IMR-90 (cell line): ENCODE data around the gene NDUFB10. TPM values are rescaled to one million over a fixed set of nuclear protein-coding genes. Genes with fewer than 3 reads are reported as not detected.

ENCODE experiments used
- ATAC-seq: fragments of 200-7000 bp; cut with Tn5 transposase; 2 replicates; pipeline ENCODE4 v1.9.1; 2020; ENCODE audit warnings: low read depth, mild to moderate bottlenecking, moderate library complexity
- BruUV-seq: library from RNA; stranded (reverse); fragments of 400-500 nt; replicated peaks from 2 replicates; lab custom pipeline; 2021; lab: Mats Ljungman, UMichigan
- CTCF ChIA-PET: fragments of 300-600 bp; formaldehyde crosslinking; extraction: SDS; loops from one replicate; lab custom pipeline; 2021; ENCODE audit warnings: antibody characterized with exemption; lab: Yijun Ruan, JAX
- POLR2A ChIA-PET: fragments of 300-600 bp; sonication (Branson Sonifier 250); formaldehyde crosslinking; loops from one replicate; lab custom pipeline; 2022; ENCODE audit warnings: antibody characterized with exemption; ENCODE audit not compliant: unreplicated experiment; lab: Charles Lee
- DNase-seq: peaks from one replicate; pipeline ENCODE4 v3.0.0; 2013
- H2AFZ ChIP-seq: replicated peaks from 2 replicates; pipeline ENCODE3; 2013; ENCODE audit warnings: low read length, mild to moderate bottlenecking; ENCODE audit not compliant: poor library complexity
- H2AK5ac ChIP-seq: 2 replicates; pipeline ENCODE4 v1.6.1; 2013; ENCODE audit warnings: low read depth, low read length, inconsistent platforms
- H2AK9ac ChIP-seq: replicated peaks from 2 replicates; pipeline ENCODE3; 2013; ENCODE audit warnings: mild to moderate bottlenecking, low read depth, low read length, moderate library complexity; ENCODE audit not compliant: poor library complexity
- H2BK120ac ChIP-seq: 2 replicates; pipeline ENCODE4 v1.6.1; 2013; ENCODE audit warnings: low read depth, low read length, inconsistent platforms
- H2BK15ac ChIP-seq: 3 replicates; pipeline ENCODE4 v1.6.1; 2013; ENCODE audit warnings: low read depth, low read length, inconsistent platforms
- H2BK20ac ChIP-seq: 2 replicates; pipeline ENCODE4 v1.6.1; 2013; ENCODE audit warnings: low read depth, mild to moderate bottlenecking, inconsistent platforms, low read length, moderate library complexity
- H2BK5ac ChIP-seq: 2 replicates; pipeline ENCODE4 v1.6.1; 2013; ENCODE audit warnings: mild to moderate bottlenecking, low read depth, low read length, inconsistent platforms; ENCODE audit not compliant: poor library complexity, severe bottlenecking
- H3K14ac ChIP-seq: replicated peaks from 2 replicates; pipeline ENCODE4 v1.6.1; 2013; ENCODE audit warnings: low read depth, low read length, inconsistent platforms
- H3K18ac ChIP-seq: 2 replicates; pipeline ENCODE4 v1.6.1; 2013; ENCODE audit warnings: low read depth, low read length, control low read depth
- H3K23ac ChIP-seq: 2 replicates; pipeline ENCODE4 v1.6.1; 2013; ENCODE audit warnings: low read depth, low read length, inconsistent platforms
- H3K27ac ChIP-seq: 2 replicates; pipeline ENCODE4 v1.5.1; 2013; ENCODE audit warnings: mild to moderate bottlenecking, control low read depth, low read length; ENCODE audit not compliant: insufficient read depth
- H3K27me3 ChIP-seq: 2 replicates; pipeline ENCODE4 v1.6.1; 2013; ENCODE audit warnings: low read length; ENCODE audit not compliant: control insufficient read depth, insufficient read depth
- H3K36me3 ChIP-seq: 2 replicates; pipeline ENCODE4 v1.6.1; 2013; ENCODE audit warnings: low read length, mixed read lengths; ENCODE audit not compliant: control insufficient read depth, insufficient read depth
- H3K4ac ChIP-seq: 2 replicates; pipeline ENCODE4 v1.6.1; 2013; ENCODE audit warnings: low read depth, low read length, inconsistent platforms
- H3K4me1 ChIP-seq: 2 replicates; pipeline ENCODE4 v1.6.1; 2013; ENCODE audit warnings: low read length, mixed read lengths; ENCODE audit not compliant: control insufficient read depth, insufficient read depth
- H3K4me2 ChIP-seq: 2 replicates; pipeline ENCODE4 v1.6.1; 2013; ENCODE audit warnings: low read depth, mild to moderate bottlenecking, control low read depth, low read length, moderate library complexity
- H3K4me3 ChIP-seq: 2 replicates; pipeline ENCODE4 v1.5.1; 2013; ENCODE audit warnings: low read depth, mild to moderate bottlenecking, control low read depth, low read length, moderate library complexity; ENCODE audit not compliant: insufficient read depth
- H3K56ac ChIP-seq: 2 replicates; pipeline ENCODE4 v1.6.1; 2013; ENCODE audit warnings: low read length, inconsistent platforms; ENCODE audit not compliant: insufficient read depth; ENCODE audit errors: extremely low read depth
- H3K79me1 ChIP-seq, 2 experiments: 2 replicates each; pipeline ENCODE4 v1.6.1; 2013; ENCODE audit warnings: low read length in 2 of 2, inconsistent platforms in 1 of 2, low read depth in 1 of 2
- H3K9ac ChIP-seq: 2 replicates; pipeline ENCODE4 v1.6.1; 2013; ENCODE audit warnings: low read depth, low read length, control low read depth
- H3K9me1 ChIP-seq: 2 replicates; pipeline ENCODE4 v1.6.1; 2013; ENCODE audit warnings: low read length, inconsistent platforms; ENCODE audit not compliant: insufficient read depth
- H3K9me3 ChIP-seq: 2 replicates; pipeline ENCODE4 v1.6.1; 2013; ENCODE audit warnings: low read length; ENCODE audit not compliant: control insufficient read depth, insufficient read depth
- H4K20me1 ChIP-seq: 2 replicates; pipeline ENCODE4 v1.6.1; 2013; ENCODE audit warnings: low read length, inconsistent platforms; ENCODE audit not compliant: insufficient read depth
- H4K5ac ChIP-seq: 2 replicates; pipeline ENCODE4 v1.6.1; 2013; ENCODE audit warnings: mild to moderate bottlenecking, low read depth, low read length, control low read depth
- H4K8ac ChIP-seq, 2 experiments: 2 replicates each; pipeline ENCODE4 v1.6.1; 2013; ENCODE audit warnings: low read depth in 2 of 2, low read length in 2 of 2, control low read depth in 1 of 2, inconsistent platforms in 1 of 2
- H4K91ac ChIP-seq: 2 replicates; pipeline ENCODE4 v1.6.1; 2013; ENCODE audit warnings: low read depth, low read length, inconsistent platforms; ENCODE audit not compliant: insufficient read depth
- FOS ChIP-seq: fragments of 150-350 bp; IDR thresholded peaks from 2 replicates; pipeline ENCODE4 v1.6.1; 2016; ENCODE audit warnings: low read depth, low read length
- RFX5 ChIP-seq: IDR thresholded peaks from 2 replicates; pipeline ENCODE4 v1.8.0; 2012; ENCODE audit warnings: low read depth, mild to moderate bottlenecking, low read length, moderate library complexity
- SMC3 ChIP-seq: fragments of 150-350 bp; IDR thresholded peaks from 2 replicates; pipeline ENCODE4 v1.6.1; 2016; ENCODE audit warnings: low read depth, mild to moderate bottlenecking, antibody characterized with exemption, low read length, moderate library complexity
- WGBS, 2 experiments: methylation state at CpG; one replicate each; pipeline versions ENCODE4 v1.1.5 to v1.1.7; 2013; ENCODE audit warnings: missing lambda C conversion rate in 2 of 2; ENCODE audit not compliant: insufficient read length in 1 of 2; ENCODE audit errors: extremely low coverage in 2 of 2; 5-methylcytosine and 5-hydroxymethylcytosine counted together
- dilution Hi-C: fragments of 300-500 bp; cut with HindIII; formaldehyde crosslinking; loops from one replicate; pipeline ENCODE4 v1.14.3; 2018; ENCODE audit warnings: low sequenced_read_pairs; ENCODE audit not compliant: unreplicated experiment
- in situ Hi-C: fragments of 300-500 bp; cut with MboI; formaldehyde crosslinking; loops from 3 replicates; pipeline ENCODE4 v1.14.3; 2019; ENCODE audit warnings: low sequenced_read_pairs, inconsistent platforms, mixed read lengths
- intact Hi-C: fragments of 100-400 bp; cut with micrococcal nuclease; formaldehyde crosslinking; loops from 2 replicates; pipeline ENCODE4 v1.10.0; 2022
- polyA plus RNA-seq, 3 experiments: library from polyadenylated mRNA; depleted of rRNA; stranded (reverse); fragments of >200 nt; gene quantifications; 2 replicates each; pipeline ENCODE4 v1.2.3, GENCODE V29; 2012; ENCODE audit warnings: low replicate concordance in 1 of 3
- total RNA-seq: library from RNA; depleted of rRNA; stranded (reverse); fragments of >200 nt; gene quantifications from 2 replicates; pipeline ENCODE4 v1.2.3, GENCODE V29; 2012
- TF ChIP-seq, protein P1 (sequence below): fragments of 150-350 bp; IDR thresholded peaks from 2 replicates; pipeline ENCODE4 v1.6.1; 2016; ENCODE audit warnings: low read depth, mild to moderate bottlenecking, low read length, moderate library complexity, borderline replicate concordance
- TF ChIP-seq, protein P2 (sequence below): fragments of 150-350 bp; IDR thresholded peaks from 2 replicates; pipeline ENCODE4 v1.6.1; 2017; ENCODE audit warnings: mild to moderate bottlenecking, antibody characterized with exemption, low read length, low read depth

Gene NDUFB10
- total and polyA plus RNA-seq, 2 of the 4 experiments (the other 2 are of a cell fraction) = 189 to 220 TPM

DNA sequence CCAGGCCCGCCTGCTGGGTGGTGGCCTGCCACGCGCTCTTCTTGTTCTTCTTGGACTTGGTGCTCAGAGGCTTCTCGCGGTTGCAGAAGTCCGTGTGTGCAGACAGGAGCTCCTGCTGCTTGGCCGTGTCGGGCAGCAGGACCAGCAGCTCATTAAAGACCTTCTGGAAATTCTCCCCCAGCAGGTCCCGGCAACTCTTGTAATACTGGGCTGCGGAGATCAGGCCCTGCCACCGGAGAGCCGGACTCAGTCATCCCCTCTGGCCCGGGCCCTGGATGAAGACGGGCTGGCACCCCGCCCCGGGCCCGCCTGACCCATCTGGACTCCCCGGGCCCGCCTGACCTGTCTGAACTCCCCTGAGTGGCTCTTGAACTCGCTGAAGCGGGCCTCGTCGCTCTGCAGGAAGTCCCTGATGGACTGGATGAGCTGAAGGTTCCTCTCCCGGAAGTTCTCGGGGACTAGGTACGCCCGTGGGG lies 39.1 kb downstream of the NDUFB10 start:
- Histone ChIP-seq H3K9me1 (peaks cover 26% of the 10 kb centered on the region), H3K79me1 (peaks cover 5 to 55% of the 10 kb centered on the region in 2 experiments), H2BK15ac (no peak overlapping the region), H3K4me3 (no peak overlapping the region), H3K4me1 (peaks cover 20% of the 10 kb centered on the region), H4K8ac (no peak overlapping the region), H3K27me3 (no peaks in the 10 kb centered on the region), H2AK9ac (no peak overlapping the region), H2BK120ac (peak overlapping the region; percentile 76), H3K9me3 (no peaks in the 10 kb centered on the region), H4K91ac (no peak overlapping the region), H3K4ac (peak overlapping the region; percentile 85), H3K27ac (peak overlapping the region; percentile 88; the same call in 1 of the 2 replicates), H3K18ac (no peak overlapping the region), H3K56ac (no peak overlapping the region), H3K4me2 (no peak overlapping the region), H3K36me3 (peaks cover 52% of the 10 kb centered on the region), H4K5ac (no peak overlapping the region; the same call in 1 of the 2 replicates), H4K20me1 (peaks cover 33% of the 10 kb centered on the region), H3K23ac (no peak overlapping the region), H3K9ac (no peak overlapping the region), H2BK5ac (peak overlapping the region; percentile 96), H2BK20ac (no peak overlapping the region), H3K14ac (no peak overlapping the region; the same call in 1 of the 2 replicates), H2AK5ac (peak overlapping the region; percentile 85; the same call in 1 of the 2 replicates), H2AFZ (no peak overlapping the region)
- WGBS, 2 experiments = 96% methylated on average over 22 of the region's 27 CpGs; no CpG with 5 or more reads in 1 of the 2 experiments
- ATAC-seq (no peak), DNase-seq (no peak)
- dilution Hi-C loops (no loop called here), in situ Hi-C loops (no loop called here), intact Hi-C loops (no loop called here)
- no peak for TF ChIP-seq FOS
- TF ChIP-seq, protein P1, sequence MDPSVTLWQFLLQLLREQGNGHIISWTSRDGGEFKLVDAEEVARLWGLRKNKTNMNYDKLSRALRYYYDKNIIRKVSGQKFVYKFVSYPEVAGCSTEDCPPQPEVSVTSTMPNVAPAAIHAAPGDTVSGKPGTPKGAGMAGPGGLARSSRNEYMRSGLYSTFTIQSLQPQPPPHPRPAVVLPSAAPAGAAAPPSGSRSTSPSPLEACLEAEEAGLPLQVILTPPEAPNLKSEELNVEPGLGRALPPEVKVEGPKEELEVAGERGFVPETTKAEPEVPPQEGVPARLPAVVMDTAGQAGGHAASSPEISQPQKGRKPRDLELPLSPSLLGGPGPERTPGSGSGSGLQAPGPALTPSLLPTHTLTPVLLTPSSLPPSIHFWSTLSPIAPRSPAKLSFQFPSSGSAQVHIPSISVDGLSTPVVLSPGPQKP = no peak
- no peak for TF ChIP-seq SMC3
- no peak for TF ChIP-seq RFX5
- TF ChIP-seq, protein P2, sequence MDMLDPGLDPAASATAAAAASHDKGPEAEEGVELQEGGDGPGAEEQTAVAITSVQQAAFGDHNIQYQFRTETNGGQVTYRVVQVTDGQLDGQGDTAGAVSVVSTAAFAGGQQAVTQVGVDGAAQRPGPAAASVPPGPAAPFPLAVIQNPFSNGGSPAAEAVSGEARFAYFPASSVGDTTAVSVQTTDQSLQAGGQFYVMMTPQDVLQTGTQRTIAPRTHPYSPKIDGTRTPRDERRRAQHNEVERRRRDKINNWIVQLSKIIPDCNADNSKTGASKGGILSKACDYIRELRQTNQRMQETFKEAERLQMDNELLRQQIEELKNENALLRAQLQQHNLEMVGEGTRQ = no peak
- BruUV-seq = no TSS peak
- CTCF ChIA-PET = no interaction called here
- POLR2A ChIA-PET = no interaction called here
